HCT116 (cell line): ENCODE measurements around the gene ANGPTL1. TPM values are rescaled to one million over a fixed set of nuclear protein-coding genes. Genes with fewer than 3 reads are reported as not detected.

ENCODE experiments used
- ATAC-seq: fragments of 200-7000 bp; cut with Tn5 transposase; 2 replicates; pipeline ENCODE4 v1.9.1; 2020; ENCODE audit warnings: mild to moderate bottlenecking, moderate library complexity
- BruUV-seq: library from RNA; stranded (reverse); fragments of 400-500 nt; replicated peaks from 2 replicates; lab custom pipeline; 2021; lab: Mats Ljungman, UMichigan
- CTCF ChIA-PET: fragments of 300-600 bp; sonication (Branson Sonifier 250); formaldehyde crosslinking; loops from one replicate; lab custom pipeline; 2021; ENCODE audit warnings: antibody characterized with exemption; lab: Charles Lee
- POLR2A ChIA-PET: fragments of 300-600, 350-600 bp; sonication (Branson Sonifier 250); formaldehyde crosslinking; loops from one replicate; lab custom pipeline; 2021; ENCODE audit warnings: antibody characterized with exemption; lab: Charles Lee
- RAD21 ChIA-PET, 2 experiments: fragments of 300-600 bp; sonication (Branson Sonifier 250); formaldehyde crosslinking; loops; one replicate each; lab custom pipeline; 2023; ENCODE audit warnings: low total read pairs in 2 of 2; ENCODE audit not compliant: uncharacterized antibody in 2 of 2, unreplicated experiment in 2 of 2, low non-redundant PET in 1 of 2; lab: Charles Lee
- DNase-seq: peaks from one replicate; pipeline ENCODE4 v3.0.0-alpha.2; 2010; ENCODE audit warnings: low read depth, low spot score
- H2AFZ ChIP-seq: fragments of 200-600 bp; shearing (Covaris generic), sonication (generic); 2 replicates; pipeline ENCODE4 v1.6.1; 2017; ENCODE audit warnings: low read depth, mixed run types, mixed read lengths, antibody characterized with exemption, low read length; ENCODE audit not compliant: poor library complexity, severe bottlenecking
- H3K27ac ChIP-seq: 2 replicates; pipeline ENCODE4 v1.5.1; 2012; ENCODE audit warnings: low read depth, low read length
- H3K27me3 ChIP-seq: fragments of 200-600 bp; sonication (generic); 2 replicates; pipeline ENCODE4 v1.6.1; 2016; ENCODE audit warnings: mixed run types, low read length, mixed read lengths; ENCODE audit not compliant: insufficient read depth
- H3K36me3 ChIP-seq, 2 experiments: fragments of 200-500 bp in 1 of 2; fragments of 200-600 bp in 1 of 2; sonication (Bioruptor generic) in 1 of 2; sonication (generic) in 1 of 2; 2 replicates each; pipeline versions ENCODE4 v1.5.1 to v1.6.1; 2014 to 2016; ENCODE audit warnings: low read length in 2 of 2, inconsistent platforms in 1 of 2, mixed read lengths in 1 of 2, mixed run types in 1 of 2; ENCODE audit not compliant: insufficient read depth in 2 of 2, control insufficient read depth in 1 of 2
- H3K4me1 ChIP-seq, 2 experiments: fragments of 200-600 bp in 1 of 2; sonication (generic) in 1 of 2; 2 replicates each; pipeline versions ENCODE4 v1.5.1 to v1.6.1; 2012 to 2017; ENCODE audit warnings: low read length in 2 of 2, inconsistent platforms in 1 of 2, mild to moderate bottlenecking in 1 of 2, mixed read lengths in 1 of 2, mixed run types in 1 of 2, moderate library complexity in 1 of 2; ENCODE audit not compliant: insufficient read depth in 2 of 2, control insufficient read depth in 1 of 2
- H3K4me2 ChIP-seq: fragments of 200-600 bp; sonication (generic); 2 replicates; pipeline ENCODE4 v1.6.1; 2017; ENCODE audit warnings: mixed run types, low read length, mixed read lengths
- H3K4me3 ChIP-seq, 2 experiments: fragments of 200-600 bp in 1 of 2; sonication (generic) in 1 of 2; replicated peaks in 1 of 2; 2 replicates each; pipeline ENCODE4 v1.5.1; 2011 to 2016; ENCODE audit warnings: low read length in 2 of 2, control low read depth in 1 of 2, low read depth in 1 of 2, mild to moderate bottlenecking in 1 of 2, mixed read lengths in 1 of 2, mixed run types in 1 of 2
- H3K79me2 ChIP-seq: fragments of 200-600 bp; sonication (generic); 2 replicates; pipeline ENCODE4 v1.6.1; 2017; ENCODE audit warnings: mild to moderate bottlenecking, mixed run types, low read length, moderate library complexity, mixed read lengths; ENCODE audit not compliant: insufficient read depth
- H3K9ac ChIP-seq: fragments of 200-600 bp; sonication (generic); 2 replicates; pipeline ENCODE4 v1.6.1; 2016; ENCODE audit warnings: low read length, mixed read lengths
- H3K9me2 ChIP-seq: fragments of 200-600 bp; sonication (generic), shearing (Covaris generic); 2 replicates; pipeline ENCODE4 v1.6.1; 2017; ENCODE audit warnings: mixed run types, mild to moderate bottlenecking, moderate library complexity; ENCODE audit not compliant: insufficient read depth
- H3K9me3 ChIP-seq, 2 experiments: fragments of 200-500 bp in 1 of 2; fragments of 200-600 bp in 1 of 2; sonication (Bioruptor generic) in 1 of 2; sonication (generic) in 1 of 2; 2 replicates each; pipeline ENCODE4 v1.6.1; 2014 to 2017; ENCODE audit warnings: low read length in 2 of 2, mixed read lengths in 2 of 2, inconsistent platforms in 1 of 2, low read depth in 1 of 2, mild to moderate bottlenecking in 1 of 2, mixed run types in 1 of 2, moderate library complexity in 1 of 2; ENCODE audit not compliant: control insufficient read depth in 1 of 2, insufficient read depth in 1 of 2
- H4K20me1 ChIP-seq: fragments of 200-600 bp; sonication (generic), shearing (Covaris generic); 2 replicates; pipeline ENCODE4 v1.6.1; 2017; ENCODE audit warnings: mixed run types, mild to moderate bottlenecking, moderate library complexity; ENCODE audit not compliant: insufficient read depth
- CEBPB ChIP-seq: IDR thresholded peaks from 2 replicates; pipeline ENCODE4 v1.6.1; 2012; ENCODE audit warnings: low read depth
- EZH2 ChIP-seq: fragments of 200-600 bp; sonication (generic); IDR thresholded peaks from 2 replicates; pipeline ENCODE4 v1.6.1; 2017; ENCODE audit warnings: antibody characterized with exemption, mixed run types
- EZH2phosphoT487 ChIP-seq: fragments of 200-600 bp; IDR thresholded peaks from 2 replicates; pipeline ENCODE4 v1.6.1; 2018; ENCODE audit warnings: antibody characterized with exemption, borderline replicate concordance
- FOSL1 ChIP-seq: IDR thresholded peaks from 2 replicates; pipeline ENCODE4 v1.6.1; 2012; ENCODE audit warnings: low read depth
- POLR2AphosphoS5 ChIP-seq: IDR thresholded peaks from 2 replicates; pipeline ENCODE4 v1.6.1; 2011; ENCODE audit warnings: mild to moderate bottlenecking, low read depth, low read length, moderate library complexity
- SP1 ChIP-seq: IDR thresholded peaks from 2 replicates; pipeline ENCODE4 v1.6.1; 2012; ENCODE audit warnings: low read depth
- YY1 ChIP-seq: IDR thresholded peaks from 2 replicates; pipeline ENCODE4 v1.6.1; 2011; ENCODE audit warnings: low read length, low read depth, moderate library complexity, mild to moderate bottlenecking; ENCODE audit not compliant: insufficient replicate concordance; ENCODE audit errors: extremely low read depth
- ZFX ChIP-seq: fragments of 450-650 bp; IDR thresholded peaks from 2 replicates; pipeline ENCODE4 v1.6.1; 2017
- ZNF274 ChIP-seq: fragments of 200-500 bp; sonication (Bioruptor generic); IDR thresholded peaks from 2 replicates; pipeline ENCODE4 v1.6.1; 2014; ENCODE audit warnings: mild to moderate bottlenecking, low read depth, low read length, inconsistent platforms
- intact Hi-C: fragments of 100-400 bp; cut with micrococcal nuclease; formaldehyde crosslinking; loops from 2 replicates; pipeline ENCODE4 v1.10.0; 2022
- total RNA-seq: library from RNA; stranded (reverse); gene quantifications from one replicate; pipeline ENCODE4 v1.2.1, GENCODE V29; 2021; ENCODE audit not compliant: unreplicated experiment
- TF ChIP-seq, protein P1 (sequence below): IDR thresholded peaks from 2 replicates; pipeline ENCODE4 v1.6.1; 2012
- TF ChIP-seq, protein P2 (sequence below): IDR thresholded peaks from 2 replicates; pipeline ENCODE4 v1.6.1; 2012; ENCODE audit warnings: low read depth
- TF ChIP-seq, protein P3 (sequence below): IDR thresholded peaks from 2 replicates; pipeline ENCODE4 v1.6.1; 2011; ENCODE audit warnings: mild to moderate bottlenecking, low read length, moderate library complexity; ENCODE audit not compliant: insufficient replicate concordance; ENCODE audit errors: extremely low read depth
- TF ChIP-seq, protein P4 (sequence below), 3 experiments: fragments of 200-600 bp in 1 of 3; sonication (generic) in 1 of 3; IDR thresholded peaks in 2 of 3; conservative IDR thresholded peaks in 1 of 3; 2 replicates each; pipeline ENCODE4 v1.5.1; 2012 to 2017; ENCODE audit warnings: low read depth in 2 of 3, low read length in 2 of 3, antibody characterized with exemption in 1 of 3, borderline replicate concordance in 1 of 3, control low read depth in 1 of 3, mild to moderate bottlenecking in 1 of 3, mixed read lengths in 1 of 3, mixed run types in 1 of 3, moderate library complexity in 1 of 3; ENCODE audit not compliant: insufficient read depth in 1 of 3
- TF ChIP-seq, protein P5 (sequence below): IDR thresholded peaks from 2 replicates; pipeline ENCODE4 v1.6.1; 2012

Gene ANGPTL1
- total RNA-seq, 1 experiment from 2014 or later, result 0.34 TPM

DNA sequence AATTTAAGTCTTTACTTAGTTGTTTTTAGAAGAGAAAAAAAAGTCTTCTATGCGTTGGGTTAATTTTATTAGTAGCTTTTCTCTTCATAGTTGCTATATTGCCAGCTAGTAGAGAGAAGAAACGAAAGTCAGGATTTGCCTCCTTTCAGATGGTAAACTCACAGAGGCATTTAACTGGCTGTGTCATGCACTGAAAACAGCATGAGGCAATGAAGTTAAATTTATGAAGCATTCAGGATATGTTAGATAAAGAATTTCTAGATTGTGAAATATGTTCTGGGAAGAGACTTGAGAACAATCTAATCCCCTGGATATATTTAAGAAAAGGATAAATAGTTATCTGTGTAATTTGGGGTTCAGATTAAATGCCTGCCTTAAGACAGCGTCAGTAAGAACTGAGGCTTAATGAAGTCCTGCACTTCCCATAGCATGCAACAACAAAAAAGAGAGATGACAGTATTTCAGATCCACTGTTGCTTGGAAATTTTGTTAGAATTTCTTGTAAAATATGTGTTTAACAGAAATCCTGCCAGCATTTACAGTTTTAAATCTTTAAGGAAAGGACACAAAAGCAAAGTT, 1.7 kb downstream of the ANGPTL1 start:
- ATAC-seq (no peak), DNase-seq (no peak)
- ChIA-PET CTCF (no interaction called here), RAD21 (no interaction called here), POLR2A (no interaction called here)
- Histone ChIP-seq H3K36me3 (no peaks in the 10 kb centered on the region), H3K4me1 (peaks cover 0 to 3% of the 10 kb centered on the region in 2 experiments; a peak in 1 of 4 replicates), H3K79me2 (no peaks in the 10 kb centered on the region), H3K4me2 (no peak overlapping the region), H3K4me3 (no peak overlapping the region), H4K20me1 (no peaks in the 10 kb centered on the region), H3K27ac (no peak overlapping the region), H3K27me3 (no peaks in the 10 kb centered on the region), H2AFZ (no peak overlapping the region), H3K9me3 (no peaks in the 10 kb centered on the region), H3K9me2 (no peaks in the 10 kb centered on the region), H3K9ac (no peak overlapping the region)
- intact Hi-C loops, result no loop called here
- BruUV-seq, result no TSS peak
- TF ChIP-seq POLR2AphosphoS5 (no peak), CEBPB (no peak), EZH2phosphoT487 (no peak), YY1 (no peak), ZFX (no peak), ZNF274 (no peak), SP1 (no peak), EZH2 (no peak), FOSL1 (no peak)
- TF ChIP-seq, protein P1, sequence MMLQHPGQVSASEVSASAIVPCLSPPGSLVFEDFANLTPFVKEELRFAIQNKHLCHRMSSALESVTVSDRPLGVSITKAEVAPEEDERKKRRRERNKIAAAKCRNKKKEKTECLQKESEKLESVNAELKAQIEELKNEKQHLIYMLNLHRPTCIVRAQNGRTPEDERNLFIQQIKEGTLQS, result no peak
- TF ChIP-seq, protein P2, sequence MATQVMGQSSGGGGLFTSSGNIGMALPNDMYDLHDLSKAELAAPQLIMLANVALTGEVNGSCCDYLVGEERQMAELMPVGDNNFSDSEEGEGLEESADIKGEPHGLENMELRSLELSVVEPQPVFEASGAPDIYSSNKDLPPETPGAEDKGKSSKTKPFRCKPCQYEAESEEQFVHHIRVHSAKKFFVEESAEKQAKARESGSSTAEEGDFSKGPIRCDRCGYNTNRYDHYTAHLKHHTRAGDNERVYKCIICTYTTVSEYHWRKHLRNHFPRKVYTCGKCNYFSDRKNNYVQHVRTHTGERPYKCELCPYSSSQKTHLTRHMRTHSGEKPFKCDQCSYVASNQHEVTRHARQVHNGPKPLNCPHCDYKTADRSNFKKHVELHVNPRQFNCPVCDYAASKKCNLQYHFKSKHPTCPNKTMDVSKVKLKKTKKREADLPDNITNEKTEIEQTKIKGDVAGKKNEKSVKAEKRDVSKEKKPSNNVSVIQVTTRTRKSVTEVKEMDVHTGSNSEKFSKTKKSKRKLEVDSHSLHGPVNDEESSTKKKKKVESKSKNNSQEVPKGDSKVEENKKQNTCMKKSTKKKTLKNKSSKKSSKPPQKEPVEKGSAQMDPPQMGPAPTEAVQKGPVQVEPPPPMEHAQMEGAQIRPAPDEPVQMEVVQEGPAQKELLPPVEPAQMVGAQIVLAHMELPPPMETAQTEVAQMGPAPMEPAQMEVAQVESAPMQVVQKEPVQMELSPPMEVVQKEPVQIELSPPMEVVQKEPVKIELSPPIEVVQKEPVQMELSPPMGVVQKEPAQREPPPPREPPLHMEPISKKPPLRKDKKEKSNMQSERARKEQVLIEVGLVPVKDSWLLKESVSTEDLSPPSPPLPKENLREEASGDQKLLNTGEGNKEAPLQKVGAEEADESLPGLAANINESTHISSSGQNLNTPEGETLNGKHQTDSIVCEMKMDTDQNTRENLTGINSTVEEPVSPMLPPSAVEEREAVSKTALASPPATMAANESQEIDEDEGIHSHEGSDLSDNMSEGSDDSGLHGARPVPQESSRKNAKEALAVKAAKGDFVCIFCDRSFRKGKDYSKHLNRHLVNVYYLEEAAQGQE, result no peak
- TF ChIP-seq, protein P3, sequence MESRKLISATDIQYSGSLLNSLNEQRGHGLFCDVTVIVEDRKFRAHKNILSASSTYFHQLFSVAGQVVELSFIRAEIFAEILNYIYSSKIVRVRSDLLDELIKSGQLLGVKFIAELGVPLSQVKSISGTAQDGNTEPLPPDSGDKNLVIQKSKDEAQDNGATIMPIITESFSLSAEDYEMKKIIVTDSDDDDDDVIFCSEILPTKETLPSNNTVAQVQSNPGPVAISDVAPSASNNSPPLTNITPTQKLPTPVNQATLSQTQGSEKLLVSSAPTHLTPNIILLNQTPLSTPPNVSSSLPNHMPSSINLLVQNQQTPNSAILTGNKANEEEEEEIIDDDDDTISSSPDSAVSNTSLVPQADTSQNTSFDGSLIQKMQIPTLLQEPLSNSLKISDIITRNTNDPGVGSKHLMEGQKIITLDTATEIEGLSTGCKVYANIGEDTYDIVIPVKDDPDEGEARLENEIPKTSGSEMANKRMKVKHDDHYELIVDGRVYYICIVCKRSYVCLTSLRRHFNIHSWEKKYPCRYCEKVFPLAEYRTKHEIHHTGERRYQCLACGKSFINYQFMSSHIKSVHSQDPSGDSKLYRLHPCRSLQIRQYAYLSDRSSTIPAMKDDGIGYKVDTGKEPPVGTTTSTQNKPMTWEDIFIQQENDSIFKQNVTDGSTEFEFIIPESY, result no peak
- TF ChIP-seq, protein P4, sequence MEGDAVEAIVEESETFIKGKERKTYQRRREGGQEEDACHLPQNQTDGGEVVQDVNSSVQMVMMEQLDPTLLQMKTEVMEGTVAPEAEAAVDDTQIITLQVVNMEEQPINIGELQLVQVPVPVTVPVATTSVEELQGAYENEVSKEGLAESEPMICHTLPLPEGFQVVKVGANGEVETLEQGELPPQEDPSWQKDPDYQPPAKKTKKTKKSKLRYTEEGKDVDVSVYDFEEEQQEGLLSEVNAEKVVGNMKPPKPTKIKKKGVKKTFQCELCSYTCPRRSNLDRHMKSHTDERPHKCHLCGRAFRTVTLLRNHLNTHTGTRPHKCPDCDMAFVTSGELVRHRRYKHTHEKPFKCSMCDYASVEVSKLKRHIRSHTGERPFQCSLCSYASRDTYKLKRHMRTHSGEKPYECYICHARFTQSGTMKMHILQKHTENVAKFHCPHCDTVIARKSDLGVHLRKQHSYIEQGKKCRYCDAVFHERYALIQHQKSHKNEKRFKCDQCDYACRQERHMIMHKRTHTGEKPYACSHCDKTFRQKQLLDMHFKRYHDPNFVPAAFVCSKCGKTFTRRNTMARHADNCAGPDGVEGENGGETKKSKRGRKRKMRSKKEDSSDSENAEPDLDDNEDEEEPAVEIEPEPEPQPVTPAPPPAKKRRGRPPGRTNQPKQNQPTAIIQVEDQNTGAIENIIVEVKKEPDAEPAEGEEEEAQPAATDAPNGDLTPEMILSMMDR (IDR thresholded peaks at IDR 0.05 in 2 of 3, conservative IDR thresholded peaks at IDR 0.05 in 1 of 3; ENCODE audit: borderline replicate concordance in 1 of 3, insufficient read depth in 1 of 3, low read depth in 2 of 3, low read length in 2 of 3), result no peak
- TF ChIP-seq, protein P5, sequence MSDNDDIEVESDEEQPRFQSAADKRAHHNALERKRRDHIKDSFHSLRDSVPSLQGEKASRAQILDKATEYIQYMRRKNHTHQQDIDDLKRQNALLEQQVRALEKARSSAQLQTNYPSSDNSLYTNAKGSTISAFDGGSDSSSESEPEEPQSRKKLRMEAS, result no peak
